GM12878 (cell line): ENCODE measurements around the gene ITM2C. TPM values are rescaled to one million over a fixed set of nuclear protein-coding genes. Genes with fewer than 3 reads are reported as not detected.

Experiments used
- ATAC-seq: fragments of 200-7000 bp; cut with Tn5 transposase; 3 replicates; pipeline ENCODE4 v1.9.1; 2020; ENCODE audit warnings: mild to moderate bottlenecking, moderate library complexity
- BruUV-seq: library from RNA; stranded (reverse); fragments of 400-500 nt; replicated peaks from 2 replicates; lab custom pipeline; 2021; lab: Mats Ljungman, UMichigan
- CTCF ChIA-PET: fragments of 300-600 bp; sonication (Branson Sonifier 250); formaldehyde crosslinking; extraction: SDS; loops from one replicate; lab custom pipeline; 2021; ENCODE audit warnings: inconsistent platforms; lab: Yijun Ruan, JAX
- POLR2A ChIA-PET: fragments of 350-600 bp; formaldehyde crosslinking; extraction: SDS; loops from one replicate; lab custom pipeline; 2021; ENCODE audit warnings: inconsistent platforms; lab: Charles Lee
- RAD21 ChIA-PET: fragments of 300-600 bp; sonication (Branson Sonifier 250); formaldehyde crosslinking; loops from one replicate; lab custom pipeline; 2023; ENCODE audit warnings: antibody characterized with exemption; ENCODE audit not compliant: unreplicated experiment; lab: Charles Lee
- SMC1A ChIA-PET: fragments of 300-600 bp; sonication (Branson Sonifier 250); formaldehyde crosslinking; loops from one replicate; lab custom pipeline; 2023; ENCODE audit not compliant: unreplicated experiment, uncharacterized antibody; lab: Charles Lee
- DNase-seq: peaks from one replicate; pipeline ENCODE4 v3.0.0-alpha.2; 2011; ENCODE audit warnings: low read depth, low spot score
- FAIRE-seq: peaks from 3 replicates; lab custom pipeline; 2011; peaks lifted over from hg19 to GRCh38; lab: Jason Lieb, UNC
- H2AFZ ChIP-seq: 2 replicates; pipeline ENCODE4 v1.6.0; 2011; ENCODE audit warnings: low read depth, low read length, control low read depth; ENCODE audit not compliant: control insufficient read depth
- H3K27ac ChIP-seq: 2 replicates; pipeline ENCODE4 v1.5.1; 2011; ENCODE audit warnings: control low read depth; ENCODE audit not compliant: control insufficient read depth, insufficient read depth
- H3K27me3 ChIP-seq, 2 experiments: replicated peaks in 1 of 2; 2 replicates each; pipeline versions ENCODE4 v1.6.0 to v1.6.1; 2011; ENCODE audit warnings: low read length in 1 of 2; ENCODE audit not compliant: control insufficient read depth in 2 of 2, insufficient read depth in 2 of 2
- H3K36me3 ChIP-seq, 2 experiments: 2 replicates each; pipeline ENCODE4 v1.5.1; 2011; ENCODE audit warnings: low read length in 1 of 2; ENCODE audit not compliant: control insufficient read depth in 2 of 2, insufficient read depth in 2 of 2
- H3K4me1 ChIP-seq: 2 replicates; pipeline ENCODE4 v1.6.1; 2011; ENCODE audit warnings: mild to moderate bottlenecking, low read length, moderate library complexity, mixed read lengths; ENCODE audit not compliant: control insufficient read depth, insufficient read depth
- H3K4me2 ChIP-seq: 2 replicates; pipeline ENCODE4 v1.6.0; 2011; ENCODE audit warnings: control low read depth; ENCODE audit not compliant: control insufficient read depth, insufficient read depth
- H3K4me3 ChIP-seq: fragments of 200-600 bp; sonication (generic); 2 replicates; pipeline ENCODE4 v1.5.1; 2016
- H3K79me2 ChIP-seq: 2 replicates; pipeline ENCODE4 v1.6.0; 2011; ENCODE audit warnings: low read length; ENCODE audit not compliant: control insufficient read depth, insufficient read depth
- H3K9ac ChIP-seq: 2 replicates; pipeline ENCODE4 v1.8.0; 2011; ENCODE audit warnings: low read length, control low read depth, mixed read lengths; ENCODE audit not compliant: control insufficient read depth, insufficient read depth
- H3K9me3 ChIP-seq: replicated peaks from 3 replicates; pipeline ENCODE4 v1.5.1; 2011; ENCODE audit warnings: mild to moderate bottlenecking, low read length; ENCODE audit not compliant: control insufficient read depth, insufficient read depth
- H4K20me1 ChIP-seq: 2 replicates; pipeline ENCODE4 v1.6.0; 2011; ENCODE audit not compliant: control insufficient read depth, insufficient read depth
- CBX5 ChIP-seq: sonication (generic); IDR thresholded peaks from 2 replicates; pipeline ENCODE4 v1.6.1; 2016; ENCODE audit warnings: low read depth, moderate library complexity, mild to moderate bottlenecking, inconsistent platforms
- EZH2 ChIP-seq: IDR thresholded peaks from 2 replicates; pipeline ENCODE4 v1.6.1; 2012; ENCODE audit warnings: low read depth, mild to moderate bottlenecking, control low read depth, inconsistent platforms, low read length, borderline replicate concordance; ENCODE audit not compliant: control insufficient read depth
- NFXL1 ChIP-seq: fragments of 450-650 bp; IDR thresholded peaks from 2 replicates; pipeline ENCODE4 v1.6.1; 2017; ENCODE audit warnings: antibody characterized with exemption, mild to moderate bottlenecking, borderline replicate concordance
- SIN3A ChIP-seq: IDR thresholded peaks from 2 replicates; pipeline ENCODE4 v1.6.1; 2012; ENCODE audit warnings: low read depth, low read length, improper control_type of control experiment
- SREBF2 ChIP-seq: IDR thresholded peaks from 2 replicates; pipeline ENCODE4 v1.6.1; 2012; ENCODE audit warnings: mild to moderate bottlenecking, low read length
- ZNF207 ChIP-seq: fragments of 450-650 bp; IDR thresholded peaks from 2 replicates; pipeline ENCODE4 v1.6.1; 2014; ENCODE audit warnings: antibody characterized with exemption, mild to moderate bottlenecking, borderline replicate concordance
- ZNF687 ChIP-seq: fragments of 450-650 bp; IDR thresholded peaks from 2 replicates; pipeline ENCODE4 v1.6.1; 2017; ENCODE audit warnings: mild to moderate bottlenecking, moderate library complexity
- ZSCAN29 ChIP-seq: fragments of 450-650 bp; IDR thresholded peaks from 2 replicates; pipeline ENCODE4 v1.6.1; 2017; ENCODE audit warnings: mild to moderate bottlenecking, moderate library complexity
- WGBS: methylation state at CpG from one replicate; pipeline ENCODE4 v1.1.6; 2016; ENCODE audit warnings: low lambda C conversion rate; ENCODE audit not compliant: insufficient replicate concordance, insufficient coverage; ENCODE audit errors: missing lambda C conversion rate; 5-methylcytosine and 5-hydroxymethylcytosine counted together
- in situ Hi-C: fragments of 300-500 bp; cut with MboI; formaldehyde crosslinking; loops from 9 replicates; pipeline ENCODE4 v1.14.3; 2018; ENCODE audit warnings: mixed read lengths
- intact Hi-C: fragments of 100-400 bp; cut with micrococcal nuclease; formaldehyde crosslinking; loops from one replicate; pipeline ENCODE4 v1.14.2; 2022; ENCODE audit not compliant: unreplicated experiment
- polyA plus RNA-seq, 11 experiments: library from polyadenylated mRNA; depleted of rRNA in 4 of 11; unstranded in 6 of 11; stranded (reverse) in 5 of 11; fragments of >200 nt; fragmentation: Nextera tagmentation in 4 of 11; fragmentation: Illumina TruSeq in 1 of 11; extraction: Ambion mirVana in 4 of 11; extraction: Trizol in 1 of 11; gene quantifications; 1 replicate in 1 of 11; 2 replicates in 10 of 11; pipeline versions ENCODE4 v1.2.1 to v1.2.3, GENCODE V29; 2011 to 2016; ENCODE audit warnings: inconsistent platforms in 2 of 11, missing spikeins in 2 of 11, low read depth in 1 of 11
- total RNA-seq, 4 experiments: library from RNA; depleted of rRNA in 3 of 4; stranded (reverse); fragments of >200 nt in 3 of 4; fragmentation: Illumina TruSeq in 1 of 4; extraction: Trizol in 1 of 4; gene quantifications; 2 replicates each; pipeline versions ENCODE4 v1.2.1 to v1.2.3, GENCODE V29; 2013 to 2021

ITM2C gene
- total and polyA plus RNA-seq, 10 of the 15 experiments (the other 5 are each of a cell fraction or from before 2014, with no cell fraction given) = 5.4 to 195 (median 149) TPM

GRCh38 chr2:230881840-230882239 is 17.1 kb downstream of the ITM2C start:
- TF ChIP-seq NFXL1 (no peak), SREBF2 (no peak), ZNF207 (no peak), CBX5 (no peak), EZH2 (no peak), ZSCAN29 (no peak), ZNF687 (no peak), SIN3A (no peak)
- intact Hi-C loops (no loop called here), in situ Hi-C loops (no loop called here)
- Histone ChIP-seq H3K9me3 (no peaks in the 10 kb centered on the region), H4K20me1 (no peaks in the 10 kb centered on the region), H3K36me3 (peaks cover 2 to 9% of the 10 kb centered on the region in 2 experiments; a peak in 3 of 4 replicates), H3K9ac (no peak overlapping the region), H2AFZ (no peak overlapping the region), H3K27ac (no peak overlapping the region), H3K27me3 (no peaks in the 10 kb centered on the region), H3K4me2 (no peak overlapping the region), H3K4me3 (no peak overlapping the region), H3K79me2 (no peaks in the 10 kb centered on the region), H3K4me1 (peaks cover 20% of the 10 kb centered on the region)
- ATAC-seq = no peak
- ChIA-PET CTCF (interaction anchor here (0.9 to 1.3 kb wide), 5 partner anchors 34 to 167 kb away, joined by 3 to 5 read pairs (median 3); no protein-coding TSS in a partner anchor), RAD21 (no interaction called here), POLR2A (interaction anchor here (1.2 kb wide), 1 partner anchor 45 kb away, joined by 3 read pairs; no protein-coding TSS in a partner anchor), SMC1A (interaction anchor here (0.8 to 1.7 kb wide), 2 partner anchors 9 to 29 kb away, joined by 3 to 5 read pairs; no protein-coding TSS in a partner anchor)
- no peak for FAIRE-seq
- BruUV-seq = no TSS peak
- 78% methylated on average over 7 of the region's 7 CpGs for WGBS
- DNase-seq = no peak
